ENCODE data around the gene KLF16. TPM values are rescaled to one million over a fixed set of nuclear protein-coding genes. Genes with fewer than 3 reads are reported as not detected.

KLF16 gene
- total and polyA plus RNA-seq, 9 of the 15 experiments (the other 6 are each of a cell fraction or from before 2014, with no cell fraction given), result 0.04 to 60.4 (median 6.8) TPM

DNA sequence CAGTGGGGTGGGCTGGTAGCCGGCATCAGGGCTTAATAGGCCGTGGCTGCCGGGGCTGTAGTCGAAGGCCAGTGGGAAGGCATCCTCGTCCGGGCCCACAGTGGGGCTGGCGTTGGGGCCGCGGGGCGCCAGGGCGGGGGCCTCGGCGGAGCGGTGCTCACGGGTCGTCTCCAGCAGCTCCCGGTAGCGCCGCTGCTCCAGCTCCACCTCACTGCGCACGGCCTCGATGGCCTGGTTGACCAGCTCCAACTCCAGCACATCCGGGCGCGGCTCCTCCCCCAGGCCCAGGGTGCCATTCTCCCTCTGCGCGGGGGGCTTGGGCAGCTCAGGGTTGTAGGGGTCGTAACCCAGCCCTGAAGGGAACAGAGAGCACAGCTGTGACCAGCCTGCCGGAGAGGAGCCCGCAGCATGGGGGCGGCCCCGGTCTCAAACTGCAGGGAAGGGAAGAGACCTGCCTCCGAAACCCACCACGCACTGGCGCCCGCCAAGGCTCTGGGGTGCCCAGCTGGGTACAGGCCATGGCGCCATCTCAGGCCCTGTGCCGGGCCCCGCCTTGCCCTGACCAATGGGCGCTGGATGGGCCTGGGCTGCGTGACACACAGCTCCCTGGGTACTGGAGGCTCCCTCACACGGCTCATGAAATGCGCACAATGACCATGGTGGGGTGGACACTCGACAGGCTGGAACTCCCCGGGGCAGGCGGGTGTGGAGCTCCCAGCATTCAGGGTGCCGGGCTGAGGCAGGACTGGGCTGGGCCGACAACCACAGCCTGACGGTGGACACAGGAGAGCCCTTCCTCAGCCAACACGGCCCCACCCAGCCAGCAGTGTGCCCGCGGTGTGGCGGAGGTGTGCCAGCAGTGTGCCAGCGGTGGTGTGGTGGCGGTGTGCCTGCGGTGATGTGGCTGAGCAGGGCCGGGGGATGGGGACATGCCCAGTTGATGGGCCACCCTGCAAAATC lies 34.8 kb downstream of the KLF16 start:
- FAIRE-seq (no peak), ATAC-seq (no peak), DNase-seq (ENCODE audit: extremely low read depth in 1 of 4, low spot score in 3 of 4) (no peak)
- Histone ChIP-seq H2AFZ (ENCODE audit: low read depth, low read length) (no peak overlapping the region), H3K4me3 (no peak overlapping the region), H3K36me3 (ENCODE audit: control insufficient read depth, insufficient read depth, low read length) (peaks cover 72% of the 10 kb centered on the region; the same call in 2 of the 3 replicates), H3K79me2 (ENCODE audit: control insufficient read depth, insufficient read depth, low read length) (peaks cover 67% of the 10 kb centered on the region), H3K9me1 (ENCODE audit: control insufficient read depth, insufficient read depth, low read length) (no peaks in the 10 kb centered on the region), H3K4me2 (ENCODE audit: insufficient read depth, low read length) (no peak overlapping the region), H3K27me3 (ENCODE audit: control insufficient read depth in 2 of 2, insufficient read depth in 2 of 2, low read length in 2 of 2) (no peaks in the 10 kb centered on the region), H3K4me1 (replicated peaks in 1 of 2; ENCODE audit: control insufficient read depth in 2 of 2, insufficient read depth in 2 of 2, low read length in 2 of 2) (peaks cover 11 to 63% of the 10 kb centered on the region in 2 experiments), H3K9me3 (replicated peaks; ENCODE audit: control insufficient read depth, insufficient read depth, low read depth, low read length) (no peaks in the 10 kb centered on the region), H3K9ac (ENCODE audit: insufficient read depth in 1 of 2, low read depth in 2 of 2, low read length in 2 of 2) (peak overlapping the region in 1 of 2 experiments; percentile 46; a peak in 1 of 4 replicates), H3K27ac (ENCODE audit: extremely low read depth, low read depth, low read length) (no peak overlapping the region), H4K20me1 (replicated peaks; ENCODE audit: control insufficient read depth, insufficient read depth, low read length) (no peaks in the 10 kb centered on the region)
- no TSS peak for BruUV-seq (replicated peaks)
- in situ Hi-C loops (cut with MboI) (no loop called here), intact Hi-C loops (cut with micrococcal nuclease) (no loop called here)
- POLR2A ChIA-PET, result interaction anchor here (0.6 to 3.7 kb wide), 4 partner anchors 9 to 60 kb away, joined by 3 to 27 read pairs (median 6); no protein-coding TSS in a partner anchor
- 96% methylated on average over 24 of the region's 57 CpGs for WGBS (ENCODE audit: insufficient coverage, low coverage, missing lambda C conversion rate)
- CTCF ChIA-PET (ENCODE audit: low intra/inter-chr PET ratio), result no interaction called here
- TF ChIP-seq HDAC8 (tag; IDR thresholded peaks at IDR 0.05), result no peak
- TF ChIP-seq RBFOX2 (IDR thresholded peaks at IDR 0.05; ENCODE audit: low read depth, low read length), result peak; percentile 41
- TF ChIP-seq POLR2G (IDR thresholded peaks at IDR 0.05; ENCODE audit: low read depth, low read length), result peak; percentile 59
- no peak for TF ChIP-seq HMG20B (CRISPR knock-in tag; IDR thresholded peaks at IDR 0.05)
- TF ChIP-seq CHD1 (IDR thresholded peaks at IDR 0.05; ENCODE audit: low read length), result no peak
- no peak for TF ChIP-seq ZNF41 (CRISPR knock-in tag; conservative IDR thresholded peaks at IDR 0.05)
- TF ChIP-seq ZNF12 (CRISPR knock-in tag; IDR thresholded peaks at IDR 0.05), result no peak
- no peak for TF ChIP-seq FOXA1 (IDR thresholded peaks at IDR 0.05; ENCODE audit: borderline replicate concordance)
- TF ChIP-seq GTF2E2 (tag; IDR thresholded peaks at IDR 0.05), result no peak
- peak; percentile 51; the same call in 1 of the 2 replicates for TF ChIP-seq HNRNPL (IDR thresholded peaks at IDR 0.05; ENCODE audit: low read depth, low read length)
- peak; percentile 66; the same call in 1 of the 2 replicates for TF ChIP-seq ZBTB33 (CRISPR knock-in tag; IDR thresholded peaks at IDR 0.05)
- TF ChIP-seq HNRNPK (IDR thresholded peaks at IDR 0.05; ENCODE audit: low read depth, low read length, poor library complexity, severe bottlenecking), result no peak
